Upper lobe of left lung (tissue), 6 donors: ENCODE data around the gene YKT6. TPM values are rescaled to one million over a fixed set of nuclear protein-coding genes. Genes with fewer than 3 reads are reported as not detected.

Experiments used
- ATAC-seq, 2 donors: fragments of 200-7000 bp; cut with Tn5 transposase; one replicate each; pipeline ENCODE4 v1.9.1; 2022; ENCODE audit warnings: mild to moderate bottlenecking in 2 of 2, moderate library complexity in 2 of 2; ENCODE audit not compliant: low FRiP score in 2 of 2
- DNase-seq, 2 donors: peaks; one replicate each; pipeline ENCODE4 v3.0.0-alpha.2; 2019 to 2020
- H3K27ac ChIP-seq, 4 donors: fragments of 200-600 bp; sonication (generic); one replicate each; pipeline ENCODE4 v1.5.1; 2016 to 2019
- H3K27me3 ChIP-seq, 4 donors: fragments of 200-600 bp; sonication (generic); one replicate each; pipeline ENCODE4 v1.5.1; 2017 to 2019
- H3K36me3 ChIP-seq, 4 donors: fragments of 200-600 bp; sonication (generic); one replicate each; pipeline ENCODE4 v1.5.1; 2016 to 2019
- H3K4me1 ChIP-seq, 4 donors: fragments of 200-600 bp; sonication (generic); one replicate each; pipeline ENCODE4 v1.5.1; 2018 to 2019
- H3K4me3 ChIP-seq, 4 donors: fragments of 200-600 bp; sonication (generic); one replicate each; pipeline ENCODE4 v1.5.1; 2017 to 2019; ENCODE audit warnings: mild to moderate bottlenecking in 2 of 4, moderate library complexity in 1 of 4
- H3K9me3 ChIP-seq, 4 donors: fragments of 200-600 bp; sonication (generic); one replicate each; pipeline ENCODE4 v1.5.1; 2018 to 2019
- EP300 ChIP-seq, 4 donors: sonication (generic); formaldehyde crosslinking; IDR thresholded peaks; one replicate each; pipeline ENCODE4 v1.5.1; 2017; ENCODE audit warnings: antibody characterized with exemption in 4 of 4, control low read depth in 2 of 4
- POLR2A ChIP-seq, 4 donors: fragments of 450-650 bp; IDR thresholded peaks; one replicate each; pipeline ENCODE4 v1.5.1; 2016 to 2017; ENCODE audit warnings: antibody characterized with exemption in 4 of 4, mild to moderate bottlenecking in 2 of 4
- POLR2AphosphoS5 ChIP-seq, 2 donors: sonication (generic); formaldehyde crosslinking; IDR thresholded peaks; one replicate each; pipeline ENCODE4 v1.5.1; 2017; ENCODE audit warnings: antibody characterized with exemption in 2 of 2
- WGBS, 2 donors: methylation state at CpG; one replicate each; pipeline ENCODE4 v1.1.5; 2017 to 2018; 5-methylcytosine and 5-hydroxymethylcytosine counted together
- total RNA-seq, 6 donors: library from RNA; depleted of rRNA in 4 of 6; stranded (reverse); fragments of >200 nt in 4 of 6; gene quantifications; one replicate each; pipeline versions ENCODE4 v1.1.0 to v1.2.1, GENCODE V29; 2016 to 2021
- TF ChIP-seq, protein P1 (sequence below), 6 experiments: fragments of 450-650 bp in 4 of 6; fragments of 200-600 bp in 2 of 6; sonication (generic) in 2 of 6; IDR thresholded peaks; one replicate each; pipeline ENCODE4 v1.5.1; 2016 to 2019; ENCODE audit warnings: antibody characterized with exemption in 6 of 6
- donor health status: DM: no; HTN: no; CAD: no; lungs with moderate emphysema.
- donor health status: DM: no; HTN: yes; CAD: no; lungs with severe emphysema.

The YKT6 gene
- total RNA-seq, 6 donors from 2014 or later = 29.3 to 70.2 (median 53.1) TPM

DNA sequence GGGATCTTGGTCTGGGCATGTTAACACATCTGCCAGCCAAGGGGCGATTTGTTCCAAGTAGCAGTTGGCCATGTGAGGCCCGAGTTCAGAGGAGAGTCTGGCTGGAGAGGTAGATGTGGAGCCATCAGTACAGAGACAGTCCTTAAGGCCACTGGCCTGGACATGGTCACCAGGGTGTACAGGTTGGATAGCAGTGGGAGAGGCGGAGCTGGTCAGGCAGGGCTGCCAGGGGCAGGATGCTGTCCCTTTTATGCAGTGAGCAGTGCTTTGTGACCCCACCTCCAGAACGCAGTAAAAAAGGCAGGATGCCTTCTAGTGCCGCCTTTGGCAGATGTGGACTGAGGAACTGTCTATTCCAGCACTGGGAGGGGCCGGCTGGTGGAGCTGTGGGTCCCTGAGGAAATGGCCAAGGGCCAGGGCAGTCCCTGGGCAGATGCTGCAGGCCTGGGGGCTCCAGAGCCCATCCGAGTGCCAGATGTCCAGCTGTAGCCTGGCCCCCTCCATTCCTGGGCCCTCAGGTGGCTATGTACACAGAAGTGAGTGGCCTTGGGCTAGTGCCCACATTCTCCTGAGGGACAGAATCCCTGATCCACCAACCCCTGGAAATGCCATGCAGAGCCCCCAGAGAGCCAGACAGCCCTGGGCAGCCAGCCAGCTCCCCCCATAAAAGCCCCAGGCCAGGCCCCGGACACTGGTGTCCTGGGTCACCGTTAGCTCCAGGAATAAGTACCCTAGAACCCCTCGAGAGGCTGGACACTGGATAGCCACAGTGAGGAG lies 42.5 kb upstream of the YKT6 start:
- no peaks in the 10 kb centered on the region for H3K27me3 ChIP-seq
- TF ChIP-seq POLR2A (IDR thresholded peaks at IDR 0.05) (no peak), POLR2AphosphoS5 (IDR thresholded peaks at IDR 0.05) (no peak), EP300 (IDR thresholded peaks at IDR 0.05) (no peak)
- TF ChIP-seq, protein P1, sequence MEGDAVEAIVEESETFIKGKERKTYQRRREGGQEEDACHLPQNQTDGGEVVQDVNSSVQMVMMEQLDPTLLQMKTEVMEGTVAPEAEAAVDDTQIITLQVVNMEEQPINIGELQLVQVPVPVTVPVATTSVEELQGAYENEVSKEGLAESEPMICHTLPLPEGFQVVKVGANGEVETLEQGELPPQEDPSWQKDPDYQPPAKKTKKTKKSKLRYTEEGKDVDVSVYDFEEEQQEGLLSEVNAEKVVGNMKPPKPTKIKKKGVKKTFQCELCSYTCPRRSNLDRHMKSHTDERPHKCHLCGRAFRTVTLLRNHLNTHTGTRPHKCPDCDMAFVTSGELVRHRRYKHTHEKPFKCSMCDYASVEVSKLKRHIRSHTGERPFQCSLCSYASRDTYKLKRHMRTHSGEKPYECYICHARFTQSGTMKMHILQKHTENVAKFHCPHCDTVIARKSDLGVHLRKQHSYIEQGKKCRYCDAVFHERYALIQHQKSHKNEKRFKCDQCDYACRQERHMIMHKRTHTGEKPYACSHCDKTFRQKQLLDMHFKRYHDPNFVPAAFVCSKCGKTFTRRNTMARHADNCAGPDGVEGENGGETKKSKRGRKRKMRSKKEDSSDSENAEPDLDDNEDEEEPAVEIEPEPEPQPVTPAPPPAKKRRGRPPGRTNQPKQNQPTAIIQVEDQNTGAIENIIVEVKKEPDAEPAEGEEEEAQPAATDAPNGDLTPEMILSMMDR (IDR thresholded peaks at IDR 0.05) = no peak
- H3K27ac ChIP-seq = no peak overlapping the region
- no peak for DNase-seq
- no peak for ATAC-seq
- H3K36me3 ChIP-seq = no peaks in the 10 kb centered on the region
- no peak overlapping the region for H3K4me3 ChIP-seq
- 77 to 90% methylated on average over 4 to 10 of the region's 10 CpGs for WGBS, 2 donors
- peaks cover 0 to 6% (median 0%) of the 10 kb centered on the region in 4 donors for H3K4me1 ChIP-seq
- no peaks in the 10 kb centered on the region for H3K9me3 ChIP-seq

DNA sequence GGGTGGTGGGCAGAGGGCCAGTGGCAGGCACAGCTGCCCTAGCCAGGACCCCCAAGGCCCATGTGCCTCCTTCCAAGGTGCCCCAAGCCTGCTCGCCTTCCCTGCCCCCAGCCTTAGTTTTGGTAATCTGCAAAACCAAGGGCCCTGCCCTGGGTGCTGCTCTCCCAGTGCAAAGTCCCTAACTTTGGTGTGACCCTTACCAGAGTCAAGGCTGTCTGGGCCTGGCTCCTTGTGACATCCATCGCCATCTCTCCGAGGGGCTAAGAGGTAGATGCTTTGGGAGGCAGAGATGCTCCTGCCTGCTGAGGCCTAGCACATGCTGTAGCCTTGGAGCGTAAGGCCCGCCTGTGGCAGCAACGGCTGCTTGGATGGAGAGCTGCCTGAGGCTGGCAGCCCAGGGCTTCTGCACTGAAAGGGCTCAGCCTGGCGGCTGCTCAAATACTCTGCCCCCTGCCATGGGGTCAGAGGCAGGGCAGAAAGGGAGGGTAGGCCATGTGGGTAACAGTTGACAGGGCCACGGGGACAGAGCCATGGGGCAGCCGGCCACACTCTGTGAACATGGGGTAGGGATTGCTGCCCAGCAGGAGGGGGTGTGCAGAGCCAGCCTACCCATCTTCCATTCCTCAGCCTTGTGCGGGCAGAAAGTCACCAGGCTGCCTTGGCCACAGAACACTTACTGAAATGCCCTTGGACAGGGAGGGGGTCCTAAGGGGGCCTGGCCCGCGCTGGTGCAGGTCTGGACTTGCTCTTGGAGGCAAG lies 41.7 kb upstream of the YKT6 start:
- Histone ChIP-seq H3K4me1 (peaks cover 0 to 6% (median 0%) of the 10 kb centered on the region in 4 donors), H3K27me3 (no peaks in the 10 kb centered on the region), H3K9me3 (no peaks in the 10 kb centered on the region), H3K36me3 (no peaks in the 10 kb centered on the region), H3K4me3 (no peak overlapping the region), H3K27ac (no peak overlapping the region)
- WGBS, 2 donors = 95 to 100% methylated on average over 3 to 10 of the region's 12 CpGs
- TF ChIP-seq POLR2AphosphoS5 (IDR thresholded peaks at IDR 0.05) (no peak), EP300 (IDR thresholded peaks at IDR 0.05) (no peak), POLR2A (IDR thresholded peaks at IDR 0.05) (no peak)
- TF ChIP-seq, protein P1 (IDR thresholded peaks at IDR 0.05) = no peak
- ATAC-seq (no peak), DNase-seq (no peak)

DNA sequence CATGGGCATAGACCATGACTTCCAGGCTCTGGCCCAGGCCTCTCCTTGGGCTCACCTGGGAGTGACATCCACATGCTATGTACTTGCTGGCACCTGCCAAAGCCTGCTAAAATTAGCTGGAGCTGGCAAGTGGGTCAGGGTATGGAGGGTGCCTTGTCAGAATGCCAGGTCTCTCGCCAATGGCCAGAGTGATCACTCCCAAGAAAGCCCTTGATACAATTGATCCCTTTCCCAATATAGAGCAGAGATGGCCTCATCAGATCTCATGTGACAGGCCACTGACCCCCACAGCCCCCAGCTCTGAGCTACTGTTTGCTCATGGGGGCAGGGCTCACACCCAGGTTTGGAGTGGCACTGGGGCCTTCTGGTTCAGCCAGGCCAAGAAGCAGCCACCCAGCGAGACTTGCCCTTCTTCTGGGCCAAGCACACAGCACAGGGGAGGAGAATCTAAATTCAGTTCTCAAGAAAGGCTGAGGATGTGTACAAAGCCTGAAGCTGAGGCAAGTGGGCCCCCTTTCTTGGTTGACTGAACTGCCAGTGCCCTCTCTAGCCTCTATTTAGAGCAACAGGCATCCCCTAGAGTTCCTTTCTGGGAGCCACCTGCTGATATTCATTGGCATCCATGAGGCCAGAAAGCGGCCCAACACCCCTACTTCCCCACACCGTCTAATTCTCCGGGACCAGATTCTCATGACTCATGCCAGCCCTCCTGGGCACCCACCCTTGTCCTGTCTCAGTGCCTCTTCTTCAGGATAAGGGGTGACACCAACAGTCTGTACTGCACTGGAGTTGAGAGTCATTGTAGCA lies 40.8 kb upstream of the YKT6 start:
- no peak overlapping the region for H3K4me3 ChIP-seq
- TF ChIP-seq POLR2AphosphoS5 (IDR thresholded peaks at IDR 0.05) = no peak
- peak in 1 of 2 donors; percentile 36 for DNase-seq
- no peaks in the 10 kb centered on the region for H3K27me3 ChIP-seq
- peaks cover 0 to 6% (median 0%) of the 10 kb centered on the region in 4 donors for H3K4me1 ChIP-seq
- H3K36me3 ChIP-seq = no peaks in the 10 kb centered on the region
- ATAC-seq = no peak
- 72 to 84% methylated on average over 4 to 5 of the region's 5 CpGs for WGBS, 2 donors
- H3K27ac ChIP-seq = no peak overlapping the region
- H3K9me3 ChIP-seq = no peaks in the 10 kb centered on the region

DNA sequence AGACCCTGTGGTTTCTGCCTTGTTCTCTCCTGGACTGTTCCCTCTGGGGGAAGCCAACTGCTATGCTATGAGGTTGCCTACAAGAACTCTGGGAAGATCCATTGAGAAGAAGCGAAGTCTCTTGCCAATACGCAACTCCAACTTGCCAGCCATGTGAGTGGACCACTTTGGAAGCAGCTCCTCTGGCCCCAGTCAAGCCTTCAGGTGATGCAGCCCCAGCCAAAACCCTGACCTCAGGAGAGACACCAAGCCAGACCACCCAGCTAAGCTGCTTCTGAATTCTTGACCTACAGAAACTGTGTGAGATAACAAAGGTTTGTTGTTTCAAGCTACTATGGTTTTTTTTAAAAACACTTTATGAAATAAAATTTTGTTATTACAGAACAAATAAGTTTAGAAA lies 39.4 kb upstream of the YKT6 start:
- WGBS, 2 donors = 97 to 100% methylated on average over 2 of the region's 2 CpGs
- Histone ChIP-seq H3K4me3 (no peak overlapping the region), H3K36me3 (no peaks in the 10 kb centered on the region), H3K9me3 (no peaks in the 10 kb centered on the region), H3K4me1 (peaks cover 0 to 6% (median 0%) of the 10 kb centered on the region in 4 donors), H3K27ac (no peak overlapping the region), H3K27me3 (no peaks in the 10 kb centered on the region)
- ATAC-seq (no peak), DNase-seq (no peak)
- no peak for TF ChIP-seq EP300 (IDR thresholded peaks at IDR 0.05)
- no peak for TF ChIP-seq POLR2A (IDR thresholded peaks at IDR 0.05)
- no peak for TF ChIP-seq POLR2AphosphoS5 (IDR thresholded peaks at IDR 0.05)
- TF ChIP-seq, protein P1 (IDR thresholded peaks at IDR 0.05) = no peak

DNA sequence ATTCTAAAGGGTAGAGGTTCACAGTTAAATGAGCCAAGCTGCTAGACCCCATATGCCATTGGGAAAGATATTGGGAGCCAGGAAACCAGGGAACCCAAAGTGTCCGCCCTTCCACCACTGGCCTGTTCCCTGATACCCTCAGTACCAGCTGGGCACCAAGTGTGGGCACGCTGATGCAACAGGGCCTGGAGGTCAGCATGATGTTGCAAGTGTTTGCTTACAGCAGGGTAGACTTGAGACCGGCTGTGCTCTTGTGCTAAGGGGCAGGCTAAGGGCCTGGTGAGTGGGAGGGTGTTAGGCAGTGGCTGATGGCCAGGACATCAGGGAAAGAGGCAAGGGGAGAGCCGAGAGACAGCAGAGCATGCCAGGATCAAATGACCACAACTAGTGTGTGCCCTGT lies 38.6 kb upstream of the YKT6 start:
- Histone ChIP-seq H3K27ac (no peak overlapping the region), H3K9me3 (no peaks in the 10 kb centered on the region), H3K4me1 (peaks cover 0 to 6% (median 0%) of the 10 kb centered on the region in 4 donors), H3K36me3 (no peaks in the 10 kb centered on the region), H3K27me3 (no peaks in the 10 kb centered on the region), H3K4me3 (no peak overlapping the region)
- no peak for TF ChIP-seq EP300 (IDR thresholded peaks at IDR 0.05)
- no peak for TF ChIP-seq POLR2A (IDR thresholded peaks at IDR 0.05)
- TF ChIP-seq, protein P1 (IDR thresholded peaks at IDR 0.05) = no peak
- TF ChIP-seq POLR2AphosphoS5 (IDR thresholded peaks at IDR 0.05) = no peak
- peak in 1 of 2 donors; percentile 48 for ATAC-seq
- WGBS, 2 donors = 69 to 81% methylated on average over 4 of the region's 4 CpGs
- DNase-seq = peak in 1 of 2 donors; percentile 79
